GM12874 (cell line): ENCODE data around the gene HMGB4.

ENCODE experiments used
- TF ChIP-seq, protein P1 (sequence below): IDR thresholded peaks from 2 replicates; pipeline ENCODE4 v1.5.1; 2011; ENCODE audit warnings: low read depth, mild to moderate bottlenecking, control low read depth, low read length, moderate library complexity; ENCODE audit not compliant: insufficient read depth

The HMGB4 gene

DNA sequence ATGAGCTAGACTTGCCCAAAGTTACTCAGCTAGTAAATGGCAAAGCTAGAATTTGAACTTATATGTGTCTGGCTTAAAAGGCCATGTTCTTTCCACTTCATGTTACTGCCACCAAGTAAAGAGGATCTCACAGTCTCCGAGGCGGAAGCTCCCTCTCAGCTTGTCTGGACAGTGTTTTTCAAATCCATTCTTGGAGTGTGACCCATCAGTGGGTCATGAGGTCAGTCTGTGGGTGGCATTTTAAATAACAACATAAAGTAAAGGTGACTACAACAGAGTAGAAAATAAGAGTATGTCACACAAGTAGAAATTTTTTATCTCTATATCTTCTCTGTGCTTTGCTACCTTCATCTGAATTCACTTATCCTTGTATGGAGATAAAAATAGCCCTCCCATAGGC is 3.2 kb upstream of the HMGB4 start:
- TF ChIP-seq, protein P1, sequence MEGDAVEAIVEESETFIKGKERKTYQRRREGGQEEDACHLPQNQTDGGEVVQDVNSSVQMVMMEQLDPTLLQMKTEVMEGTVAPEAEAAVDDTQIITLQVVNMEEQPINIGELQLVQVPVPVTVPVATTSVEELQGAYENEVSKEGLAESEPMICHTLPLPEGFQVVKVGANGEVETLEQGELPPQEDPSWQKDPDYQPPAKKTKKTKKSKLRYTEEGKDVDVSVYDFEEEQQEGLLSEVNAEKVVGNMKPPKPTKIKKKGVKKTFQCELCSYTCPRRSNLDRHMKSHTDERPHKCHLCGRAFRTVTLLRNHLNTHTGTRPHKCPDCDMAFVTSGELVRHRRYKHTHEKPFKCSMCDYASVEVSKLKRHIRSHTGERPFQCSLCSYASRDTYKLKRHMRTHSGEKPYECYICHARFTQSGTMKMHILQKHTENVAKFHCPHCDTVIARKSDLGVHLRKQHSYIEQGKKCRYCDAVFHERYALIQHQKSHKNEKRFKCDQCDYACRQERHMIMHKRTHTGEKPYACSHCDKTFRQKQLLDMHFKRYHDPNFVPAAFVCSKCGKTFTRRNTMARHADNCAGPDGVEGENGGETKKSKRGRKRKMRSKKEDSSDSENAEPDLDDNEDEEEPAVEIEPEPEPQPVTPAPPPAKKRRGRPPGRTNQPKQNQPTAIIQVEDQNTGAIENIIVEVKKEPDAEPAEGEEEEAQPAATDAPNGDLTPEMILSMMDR: no peak

- TF ChIP-seq, protein P1: no peak
Observed at GRCh38 chr1:33864460-33865389, 846 bp downstream of the HMGB4 start.

- TF ChIP-seq, protein P1: no peak
Observed at GRCh38 chr1:33866281-33866680, 2.4 kb downstream of the HMGB4 start.

GRCh38 chr1:33867684-33868083 is 3.8 kb downstream of the HMGB4 start:
- TF ChIP-seq, protein P1: no peak

GRCh38 chr1:33872275-33872674 is 8.4 kb downstream of the HMGB4 start:
- TF ChIP-seq, protein P1: no peak

DNA sequence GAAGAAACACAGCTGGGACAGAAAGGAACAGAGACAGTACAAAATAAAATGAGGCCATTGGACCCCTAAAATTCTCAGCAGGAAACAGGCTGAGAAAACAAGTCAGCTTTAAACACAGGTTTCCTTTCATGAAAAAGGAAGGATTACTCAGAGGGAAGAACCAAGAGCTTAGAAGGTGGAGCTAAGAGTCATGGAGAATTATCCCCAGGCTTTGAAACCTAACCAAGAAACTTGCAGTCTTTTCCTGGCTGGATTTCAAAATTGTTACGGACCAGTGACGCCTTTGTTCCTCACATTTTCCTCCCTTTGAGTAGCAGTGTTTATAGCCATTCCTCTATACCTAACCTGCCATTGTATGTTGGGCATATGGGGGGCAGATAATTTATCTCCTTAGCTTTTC is 8.8 kb downstream of the HMGB4 start:
- TF ChIP-seq, protein P1: no peak

DNA sequence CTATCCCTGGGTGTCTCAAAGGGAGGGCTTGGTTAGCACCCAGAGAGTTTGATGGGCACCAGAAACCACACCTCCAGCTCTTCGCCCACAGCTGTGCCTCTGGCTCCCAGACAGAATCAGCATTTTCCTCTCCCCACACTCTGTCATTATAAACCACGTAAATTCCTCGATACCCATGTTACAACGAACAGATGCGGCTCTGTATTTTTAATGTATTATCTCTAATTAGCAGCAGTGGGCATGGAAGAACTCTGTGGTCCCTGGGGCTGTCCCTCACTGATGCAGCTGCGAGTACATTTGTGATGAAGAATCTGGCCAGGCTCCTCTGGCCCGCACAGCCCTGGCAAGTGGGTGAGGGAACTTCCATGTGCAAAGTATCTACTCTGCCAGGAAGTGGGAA is 10.8 kb downstream of the HMGB4 start:
- TF ChIP-seq, protein P1: no peak
